ENCODE results near the gene TAF1B. TPM values are rescaled to one million over a fixed set of nuclear protein-coding genes. Genes with fewer than 3 reads are reported as not detected.

Gene TAF1B
- total RNA-seq, 1 donor = 49.3 TPM

- TF ChIP-seq CTCF (IDR thresholded peaks at IDR 0.05; ENCODE audit: insufficient read depth, low read length) = no peak
- H3K4me3 ChIP-seq (ENCODE audit: low read depth, low read length) = no peak overlapping the region
- no peak for DNase-seq (ENCODE audit: low read depth)
These were observed 34.8 kb upstream of the TAF1B start for GRCh38 chr2:9808334-9809063.

- no peak for TF ChIP-seq CTCF (IDR thresholded peaks at IDR 0.05; ENCODE audit: insufficient read depth, low read length)
- H3K4me3 ChIP-seq (ENCODE audit: low read depth, low read length) = no peak overlapping the region
- no peak for DNase-seq (ENCODE audit: low read depth)
These were observed 34.3 kb upstream of the TAF1B start for GRCh38 chr2:9809064-9809356.

GRCh38 chr2:9809448-9810088 is 33.7 kb upstream of the TAF1B start:
- no peak for TF ChIP-seq CTCF (IDR thresholded peaks at IDR 0.05; ENCODE audit: insufficient read depth, low read length)
- no peak for DNase-seq (ENCODE audit: low read depth)
- H3K4me3 ChIP-seq (ENCODE audit: low read depth, low read length) = no peak overlapping the region

- H3K4me3 ChIP-seq (ENCODE audit: low read depth, low read length) = no peak overlapping the region
- no peak for DNase-seq (ENCODE audit: low read depth)
- no peak for TF ChIP-seq CTCF (IDR thresholded peaks at IDR 0.05; ENCODE audit: insufficient read depth, low read length)
These were observed 32.1 kb upstream of the TAF1B start for GRCh38 chr2:9811216-9811615.

GRCh38 chr2:9811679-9812511 is 31.4 kb upstream of the TAF1B start:
- no peak overlapping the region for H3K4me3 ChIP-seq (ENCODE audit: low read depth, low read length)
- no peak for TF ChIP-seq CTCF (IDR thresholded peaks at IDR 0.05; ENCODE audit: insufficient read depth, low read length)
- no peak for DNase-seq (ENCODE audit: low read depth)

GRCh38 chr2:9812945-9813311 is 30.3 kb upstream of the TAF1B start:
- no peak for DNase-seq (ENCODE audit: low read depth)
- TF ChIP-seq CTCF (IDR thresholded peaks at IDR 0.05; ENCODE audit: insufficient read depth, low read length) = no peak
- no peak overlapping the region for H3K4me3 ChIP-seq (ENCODE audit: low read depth, low read length)

Data from fibroblast of the aortic adventitia (primary cell).